Glomerular visceral epithelial cell (primary cell): Measurements from ENCODE around the gene KCNK6.

Experiments
- DNase-seq: peaks from one replicate; pipeline ENCODE4 v3.0.0-alpha.2; 2016; ENCODE audit errors: extremely low spot score

The KCNK6 gene

DNA sequence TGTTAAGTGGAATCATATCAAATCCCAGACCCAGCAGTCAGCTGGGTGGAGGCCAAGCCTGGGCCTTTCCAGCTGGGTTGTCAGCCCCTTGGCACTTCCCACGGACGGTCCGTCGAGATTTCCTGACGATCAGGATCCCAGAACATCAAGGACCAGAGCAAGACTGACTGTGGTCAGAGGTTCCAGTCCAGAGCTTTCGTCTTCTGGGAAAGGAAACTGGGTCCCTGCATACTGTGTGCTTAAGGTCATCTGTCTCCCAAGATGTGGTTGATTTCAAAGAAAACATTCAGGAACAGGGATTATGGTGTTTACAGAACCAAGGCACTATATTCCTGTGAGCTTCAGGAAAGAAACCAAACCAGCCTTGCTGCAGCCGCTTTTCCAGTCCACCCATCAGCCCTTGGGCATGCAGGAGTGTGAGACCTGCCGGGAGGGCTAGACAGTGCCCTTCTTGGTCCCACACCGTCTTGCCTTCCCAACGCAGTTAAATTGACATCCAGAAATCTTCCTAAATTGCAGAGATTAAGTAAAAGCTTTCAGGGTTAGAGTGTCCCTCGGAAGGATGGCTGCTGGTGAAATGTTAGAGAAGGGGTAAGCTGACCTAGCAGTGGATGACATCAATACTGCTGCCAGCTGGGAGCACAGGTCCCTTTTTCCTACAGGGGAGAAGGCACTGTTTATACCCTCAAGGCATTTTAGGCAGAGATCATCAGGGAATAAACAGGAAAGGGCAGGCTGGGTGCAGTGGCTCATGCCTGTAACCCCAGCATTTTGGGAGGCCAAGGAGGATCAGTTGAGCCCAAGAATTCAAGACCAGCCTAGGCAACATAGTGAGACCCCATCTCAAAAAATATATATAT is 20.6 kb upstream of the KCNK6 start:
- DNase-seq = peak; percentile 97

DNA sequence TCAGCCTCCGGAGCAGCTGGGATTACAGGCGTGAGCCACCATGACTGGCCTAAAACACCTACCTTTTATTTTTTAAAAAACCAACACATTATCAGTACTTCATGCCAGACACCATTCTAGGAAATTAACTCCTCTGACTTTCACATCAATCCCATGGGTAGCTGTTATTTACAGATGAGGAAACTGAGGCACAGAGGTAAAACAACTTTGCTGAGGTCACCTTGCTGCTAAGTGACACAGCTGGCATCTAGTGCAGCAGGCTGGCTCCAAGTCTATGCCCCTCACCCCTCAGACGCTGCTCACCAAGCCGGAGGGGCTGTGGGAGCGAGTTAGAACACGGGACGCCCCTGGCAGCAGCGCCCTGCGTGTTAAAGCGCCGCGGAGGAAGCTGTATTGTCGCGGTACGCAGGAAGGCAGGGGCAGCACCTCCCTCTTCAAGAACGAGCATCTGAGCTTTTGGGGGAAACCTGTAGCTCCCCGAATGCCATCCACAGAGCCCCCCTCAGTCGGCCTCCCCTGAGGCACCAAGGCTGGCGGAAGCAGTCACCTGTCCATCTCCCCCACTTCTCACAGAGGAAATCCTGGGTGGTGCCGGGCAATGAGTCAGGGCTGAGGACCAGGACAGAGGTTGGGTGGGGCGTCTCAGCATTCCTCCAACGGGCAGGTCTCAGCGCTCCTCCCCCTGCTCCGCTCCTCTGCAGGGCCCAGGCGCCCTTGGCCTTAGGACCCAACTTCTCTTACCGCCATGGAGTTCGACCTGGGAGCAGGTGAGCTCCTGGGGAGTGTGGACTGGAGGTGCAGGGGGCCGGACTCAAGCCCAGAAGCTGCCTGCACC is 15.9 kb upstream of the KCNK6 start, which contains the start of gene C19orf33:
Gene C19orf33, plus strand, starts transcription at position 735 of the 835 bp plus-strand sequence. Its CDS starts 11 bp downstream, at position 746.
- DNase-seq = peak; percentile 89

DNA sequence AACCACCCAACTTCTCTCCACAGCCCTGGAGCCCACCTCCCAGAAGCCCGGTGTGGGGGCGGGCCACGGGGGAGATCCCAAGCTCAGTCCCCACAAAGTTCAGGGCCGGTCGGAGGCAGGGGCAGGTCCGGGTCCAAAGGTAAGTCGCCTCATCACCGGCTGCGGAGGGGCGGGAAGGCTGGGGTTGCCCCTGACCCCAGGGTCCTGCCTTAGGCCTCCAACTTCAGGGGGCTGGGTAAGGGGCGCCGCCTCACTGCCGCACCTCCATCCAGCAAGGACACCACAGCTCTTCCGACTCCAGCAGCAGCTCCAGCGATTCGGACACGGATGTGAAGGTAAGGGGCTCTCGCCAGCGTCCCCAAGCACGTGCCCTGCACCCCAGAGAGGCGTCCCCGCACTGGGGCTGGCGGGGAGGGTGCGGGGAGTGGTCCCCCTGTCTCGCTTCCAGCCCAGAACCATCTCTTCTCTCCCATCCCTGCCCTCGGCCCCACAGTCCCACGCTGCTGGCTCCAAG is 15.2 kb upstream of the KCNK6 start:
- no peak for DNase-seq

DNA sequence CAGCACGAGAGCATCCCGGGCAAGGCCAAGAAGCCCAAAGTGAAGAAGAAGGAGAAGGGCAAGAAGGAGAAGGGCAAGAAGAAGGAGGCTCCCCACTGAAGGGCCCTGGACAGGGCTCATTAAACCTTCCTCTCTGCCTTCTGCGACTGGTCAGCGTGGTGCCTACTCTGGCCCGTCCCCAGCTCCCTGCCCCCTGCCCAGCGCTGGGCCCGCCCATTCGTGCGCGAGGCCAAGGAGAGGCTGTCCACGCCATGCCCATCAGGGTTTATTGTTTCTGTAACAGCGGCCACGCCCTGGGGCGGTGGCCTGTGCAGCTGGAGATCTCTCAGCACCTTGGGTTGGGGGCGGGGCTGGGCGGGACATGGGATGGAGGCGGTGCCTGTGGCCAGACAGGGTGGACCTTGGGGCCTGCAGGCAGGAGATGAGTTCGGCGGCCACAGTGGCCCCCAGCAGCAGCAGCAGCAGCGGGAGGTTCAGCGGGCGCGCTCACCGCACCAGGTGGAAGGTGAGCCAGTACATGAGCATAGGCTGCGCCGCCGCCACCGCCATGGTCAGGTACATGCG is 14.7 kb upstream of the KCNK6 start:
- peak; percentile 98 for DNase-seq

DNA sequence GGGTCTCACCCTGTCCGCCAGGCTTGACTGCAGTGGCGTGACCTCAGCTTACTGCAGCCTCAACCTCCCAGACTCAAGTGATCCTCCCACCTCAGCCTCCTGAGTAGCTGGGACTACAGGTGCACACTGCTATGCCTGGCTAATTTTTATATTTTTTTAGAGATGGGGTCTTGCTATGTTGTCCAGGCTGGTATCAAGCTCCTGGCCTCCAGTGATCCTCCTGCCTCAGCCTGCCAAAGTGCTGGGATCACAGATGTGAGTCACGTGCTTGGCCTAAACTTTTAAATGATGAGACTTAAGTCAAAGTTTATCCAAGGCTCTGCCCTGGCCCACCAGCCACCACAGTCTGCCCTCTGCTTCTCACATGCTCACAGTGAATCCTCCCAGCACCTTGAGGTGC is 13.4 kb upstream of the KCNK6 start:
- no peak for DNase-seq

DNA sequence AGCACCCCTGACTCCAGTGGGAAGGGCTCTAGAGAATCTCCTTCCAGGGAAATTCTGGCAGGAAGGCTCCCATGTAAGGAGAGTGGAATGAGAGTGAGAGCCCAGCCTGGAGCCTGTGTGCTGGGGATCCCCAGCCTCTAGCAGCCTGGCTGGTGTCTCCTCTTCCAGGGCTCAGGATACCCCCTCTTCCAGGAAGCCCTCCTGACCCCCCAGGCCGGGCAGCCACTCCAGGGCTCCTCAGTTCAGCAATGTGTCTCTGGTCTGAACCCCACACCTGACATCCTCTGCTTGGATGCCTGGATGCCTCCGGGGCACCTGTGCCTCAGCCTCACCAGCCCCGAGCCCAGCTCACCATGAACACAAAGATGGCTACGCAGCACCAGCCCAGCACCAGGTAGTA is 12.6 kb upstream of the KCNK6 start:
- DNase-seq = no peak

DNA sequence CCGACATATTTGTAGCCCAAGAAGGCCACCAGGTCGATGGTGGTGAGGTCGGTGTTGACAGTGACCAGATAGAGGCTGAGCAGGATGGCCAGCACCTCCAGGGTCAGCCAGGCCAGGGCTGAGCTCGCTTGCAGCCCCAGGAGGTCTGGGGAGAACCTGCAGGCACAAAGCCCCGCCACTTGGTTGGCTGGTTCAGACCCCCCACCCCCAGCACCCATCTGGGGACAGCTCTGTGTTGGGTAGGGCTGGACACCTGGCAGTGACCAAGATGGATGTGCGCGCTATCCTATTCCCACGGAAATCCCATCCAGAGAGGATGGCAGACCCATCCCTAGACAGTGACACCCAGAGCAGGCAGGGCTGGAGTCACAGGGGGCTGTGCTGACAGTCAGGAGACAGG is 12.0 kb upstream of the KCNK6 start:
- no peak for DNase-seq

DNA sequence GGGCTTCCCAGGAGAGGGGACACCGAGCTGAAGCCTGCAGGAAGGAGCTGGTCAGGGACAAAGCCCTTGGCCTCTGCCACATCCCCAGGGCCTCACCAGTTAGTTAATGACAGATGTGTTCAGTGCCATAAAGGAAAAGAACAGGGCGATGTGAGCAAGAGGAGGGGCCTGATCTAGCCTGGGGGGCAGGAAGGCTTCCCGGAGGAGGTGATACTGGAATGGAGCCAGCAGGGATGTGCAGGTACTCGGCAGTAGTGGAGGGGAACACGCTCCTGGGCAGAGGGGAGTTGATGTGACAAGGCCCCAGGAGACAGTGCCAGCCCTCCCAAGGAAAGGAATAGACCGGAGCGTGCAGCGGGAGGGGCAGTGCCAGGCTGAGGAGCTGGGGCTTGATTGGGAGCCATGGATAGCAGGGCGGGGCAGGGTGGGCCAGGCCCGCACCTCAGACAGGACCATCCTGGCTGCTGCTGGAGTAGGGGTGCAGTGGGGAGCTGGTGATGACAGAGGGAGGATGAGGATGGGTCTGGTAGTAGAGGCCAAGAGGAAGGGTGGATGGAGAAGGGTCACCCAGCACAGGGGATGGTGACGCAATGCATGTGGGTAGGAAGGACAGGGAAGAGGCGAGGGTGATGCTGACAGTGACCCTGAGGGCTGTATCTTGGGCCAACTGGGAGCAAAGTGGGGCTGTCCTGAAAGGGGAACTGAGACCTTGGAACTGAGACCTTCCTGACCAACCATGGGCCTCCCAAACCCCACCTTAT is 11.5 kb upstream of the KCNK6 start:
- no peak for DNase-seq

DNA sequence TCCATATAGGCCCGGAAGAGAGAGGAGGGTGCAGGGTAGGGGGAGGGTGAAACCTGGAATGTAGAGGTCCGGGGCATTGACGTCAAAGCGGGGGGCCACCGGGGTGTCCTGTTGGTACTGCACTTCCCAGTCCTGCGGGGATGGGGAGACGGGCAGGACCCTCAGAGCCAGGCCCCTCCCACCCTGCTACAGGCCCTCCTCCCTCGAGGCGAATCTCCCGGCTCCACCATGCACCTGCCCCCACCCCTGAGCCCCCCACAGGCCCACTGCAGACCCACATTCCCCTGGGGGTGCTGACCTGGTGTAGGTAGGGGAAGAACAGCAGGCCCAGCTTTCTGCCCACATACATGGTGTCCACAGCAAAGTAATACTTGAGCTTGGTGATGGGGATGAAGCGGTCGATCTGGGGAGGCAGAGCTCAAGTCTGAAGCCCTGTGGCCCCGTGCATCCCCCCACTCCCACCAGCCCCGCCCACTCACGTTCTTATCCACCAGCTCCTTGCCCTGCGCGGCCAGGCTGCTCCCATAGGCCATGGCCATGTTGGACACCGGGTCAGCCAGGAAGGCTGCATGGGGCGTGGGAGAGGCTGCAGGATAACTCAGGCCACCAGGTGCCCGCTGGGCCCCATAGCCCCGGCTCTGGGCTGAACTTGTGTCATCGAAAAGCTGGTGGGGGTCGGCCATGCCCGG is 10.6 kb upstream of the KCNK6 start:
- no peak for DNase-seq

DNA sequence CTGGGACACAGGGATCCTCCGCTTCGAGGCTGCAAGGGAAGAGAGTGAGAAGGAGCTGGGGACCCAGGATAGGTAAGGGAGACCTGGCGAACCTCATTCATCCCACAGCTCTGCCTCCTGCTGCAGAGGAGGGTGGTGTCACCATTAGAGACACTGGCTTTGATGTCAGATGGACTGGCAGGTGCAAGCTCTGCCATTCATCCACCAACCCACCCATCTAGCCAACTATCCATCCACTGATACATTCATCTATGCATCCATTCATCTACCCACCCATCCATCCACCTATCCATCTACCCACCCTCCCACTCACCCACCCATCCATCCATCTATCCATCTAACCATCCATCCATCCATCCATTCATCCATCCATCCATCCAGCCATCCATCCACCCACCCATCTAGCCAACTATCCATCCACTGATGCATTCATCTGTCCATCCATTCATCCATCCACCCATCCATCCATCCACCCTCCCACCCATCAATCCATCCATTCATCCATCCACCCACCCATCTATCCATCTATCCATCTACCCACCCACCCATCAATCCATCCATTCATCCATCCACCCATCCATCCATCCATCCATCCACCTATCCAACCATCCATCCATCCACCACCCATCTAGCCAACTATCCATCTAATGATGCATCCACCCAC is 9.9 kb upstream of the KCNK6 start:
- DNase-seq = no peak

DNA sequence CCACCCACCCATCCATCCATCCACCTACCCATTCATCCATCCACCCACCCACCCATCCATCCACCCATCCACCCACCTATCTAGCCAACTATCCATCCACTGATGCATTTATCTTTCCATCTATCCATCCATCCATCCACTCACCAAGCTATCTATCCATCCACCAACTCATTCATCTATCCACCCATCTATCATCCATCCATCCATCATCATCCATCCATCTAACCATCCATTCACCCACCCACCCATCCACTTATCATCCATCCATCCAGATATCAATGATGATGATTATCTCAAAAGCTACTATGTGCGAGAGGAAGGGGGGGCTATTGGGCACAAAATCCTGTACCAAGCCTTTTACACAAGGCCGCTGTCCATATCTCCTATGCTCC is 9.4 kb upstream of the KCNK6 start:
- DNase-seq = no peak

DNA sequence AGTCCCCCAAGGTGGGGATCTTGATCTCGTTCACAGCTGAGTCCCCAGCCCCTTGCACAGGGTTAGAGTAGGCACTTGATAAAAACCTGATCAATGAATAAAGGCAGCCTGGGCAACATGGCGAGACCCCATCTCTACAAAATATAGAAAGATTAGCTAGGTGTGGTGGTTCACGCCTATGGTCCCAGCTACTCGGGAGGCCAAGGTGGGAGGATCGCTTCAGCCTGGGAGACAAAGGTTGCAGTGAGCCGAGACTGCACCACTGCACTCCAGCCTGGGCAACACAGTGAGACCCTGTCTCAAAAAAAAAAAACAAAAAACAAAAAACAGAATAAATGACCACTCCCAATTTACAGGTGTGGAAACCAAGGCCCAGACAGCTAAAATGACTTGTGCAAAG is 8.7 kb upstream of the KCNK6 start:
- DNase-seq = no peak

DNA sequence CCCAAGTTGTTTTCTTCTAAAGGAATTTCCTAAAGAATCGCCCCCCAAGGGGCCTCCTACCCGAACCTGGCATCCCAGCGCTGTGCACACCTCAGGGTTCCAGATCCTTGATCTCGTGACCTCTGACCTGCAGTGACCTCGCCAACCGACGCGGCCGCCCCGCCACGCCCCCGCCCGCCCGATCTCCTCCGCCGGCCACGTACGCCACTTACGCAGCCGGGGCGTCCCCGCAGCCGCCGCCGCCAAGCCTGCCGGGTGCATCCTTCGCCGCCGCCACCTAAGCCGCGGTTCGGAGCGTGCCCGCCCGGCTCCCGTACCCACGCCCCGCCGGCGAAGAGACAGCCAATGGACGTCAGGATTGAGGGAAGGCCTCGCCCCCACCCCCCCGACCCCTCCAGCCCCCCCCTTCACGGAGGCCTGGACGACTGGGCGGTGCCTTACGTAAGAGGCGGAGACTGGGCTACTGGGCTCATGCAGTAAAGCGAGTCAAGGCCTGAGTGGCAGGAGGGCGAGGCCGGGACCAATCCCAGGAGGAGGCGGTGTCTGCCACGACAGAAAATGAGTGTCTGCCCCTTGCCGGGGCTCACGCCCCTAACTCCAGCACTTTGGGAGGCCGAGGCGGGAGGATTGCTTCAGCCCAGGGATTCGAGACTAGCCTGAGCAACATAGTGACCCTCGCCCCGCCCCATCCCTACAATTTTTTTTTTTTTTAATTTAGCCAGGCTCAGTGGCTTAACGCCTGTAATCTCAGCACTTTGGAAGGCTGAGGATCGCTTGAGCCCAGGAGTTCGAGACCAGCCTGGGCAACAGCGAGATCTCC is 3.8 kb upstream of the KCNK6 start, which contains the start of gene YIF1B:
Gene YIF1B, minus strand, starts transcription at position 291 of the 820 bp plus-strand sequence. Its CDS starts 30 bp downstream, at position 261.
- peak; percentile 98 for DNase-seq

DNA sequence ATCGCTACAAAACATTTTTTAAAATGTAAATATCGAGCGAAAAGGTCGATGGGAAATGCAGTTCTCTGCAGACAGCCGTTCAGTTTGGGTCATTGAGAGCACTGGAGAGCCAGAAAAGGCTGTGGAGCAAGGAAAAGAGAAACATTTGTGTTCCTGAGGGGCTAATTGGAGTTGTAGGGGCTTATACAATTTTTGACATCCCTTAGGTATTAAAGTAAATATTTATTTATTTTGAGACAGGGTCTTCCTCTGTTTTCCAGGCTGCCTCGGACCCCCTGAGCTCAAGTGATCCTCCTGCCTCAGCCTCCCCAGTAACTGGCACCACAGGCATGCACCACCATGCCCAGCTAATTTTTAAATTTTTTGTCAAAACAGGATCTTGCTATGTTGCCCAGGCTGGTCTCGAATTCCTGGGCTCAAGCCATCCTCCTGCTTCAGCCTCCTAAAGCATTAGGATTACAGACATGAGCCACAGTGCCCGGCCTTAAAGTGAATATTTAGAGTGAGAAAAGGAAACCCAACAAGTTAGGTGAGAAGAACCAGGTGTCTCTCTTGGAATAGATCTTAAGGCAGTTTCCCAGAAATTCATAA is 3.1 kb upstream of the KCNK6 start:
- DNase-seq = no peak

DNA sequence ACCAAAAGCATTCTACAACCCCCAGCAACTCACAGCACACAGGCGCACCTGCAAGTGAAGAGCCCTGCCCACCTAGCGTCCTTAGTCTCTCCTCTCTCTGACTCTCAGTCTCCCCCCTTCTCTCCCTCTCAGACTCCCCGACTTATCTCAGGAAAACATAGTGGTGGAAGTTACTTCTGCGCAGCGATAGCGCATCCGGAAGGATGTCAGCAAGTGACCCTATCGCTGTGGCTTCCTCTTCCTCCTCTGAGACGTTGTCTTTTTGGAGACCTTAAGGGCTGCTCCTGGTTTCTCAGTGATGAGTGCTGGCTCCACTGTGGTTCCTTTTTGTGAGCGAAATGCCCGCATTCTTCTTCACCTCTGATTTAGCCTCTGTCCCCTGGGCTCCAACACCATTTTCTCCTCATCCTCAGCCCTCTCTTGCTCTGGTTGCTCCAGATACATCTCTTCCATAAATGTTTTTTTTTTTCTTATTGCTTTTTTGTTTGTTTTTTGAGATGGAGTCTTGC is 2.5 kb upstream of the KCNK6 start:
- no peak for DNase-seq

DNA sequence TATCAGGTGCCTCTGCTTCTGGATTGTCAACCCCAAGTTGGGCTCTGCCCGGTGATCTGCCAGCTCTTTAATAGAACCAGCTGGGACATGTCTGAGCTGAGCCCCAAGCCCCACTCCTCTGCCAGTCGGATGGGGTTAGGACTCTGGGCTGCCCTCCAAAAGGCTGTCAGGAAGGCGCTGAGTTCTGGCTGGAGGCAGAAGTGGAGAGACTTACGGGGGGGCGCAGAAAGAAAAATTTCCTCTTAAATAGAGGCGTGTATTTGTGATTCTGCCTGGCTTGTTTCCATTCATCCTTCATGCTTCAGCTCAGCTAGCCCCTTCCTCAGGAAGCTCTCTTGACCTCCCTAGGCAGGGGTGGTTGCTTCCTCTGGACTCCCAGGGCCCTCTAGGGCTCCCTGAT is 985 bp upstream of the KCNK6 start:
- no peak for DNase-seq

DNA sequence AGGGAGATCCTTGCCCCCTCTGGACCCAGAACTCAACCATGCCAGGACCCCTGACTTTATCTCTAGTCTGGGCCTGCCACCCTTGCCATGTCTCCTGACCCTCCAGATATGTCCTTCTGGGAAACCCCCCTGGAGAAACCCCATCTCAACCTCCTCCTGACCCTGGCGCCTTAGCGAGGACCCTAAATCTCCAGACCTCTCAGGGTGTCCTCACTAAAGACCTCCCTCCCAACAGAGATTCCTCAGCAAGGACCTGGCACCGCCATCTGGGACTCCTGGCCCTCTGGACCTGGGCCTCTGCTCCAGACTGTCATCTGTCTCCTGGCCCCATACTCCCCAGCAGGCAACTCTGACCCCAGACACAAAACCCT is 1.3 kb downstream of the KCNK6 start:
- DNase-seq = no peak

DNA sequence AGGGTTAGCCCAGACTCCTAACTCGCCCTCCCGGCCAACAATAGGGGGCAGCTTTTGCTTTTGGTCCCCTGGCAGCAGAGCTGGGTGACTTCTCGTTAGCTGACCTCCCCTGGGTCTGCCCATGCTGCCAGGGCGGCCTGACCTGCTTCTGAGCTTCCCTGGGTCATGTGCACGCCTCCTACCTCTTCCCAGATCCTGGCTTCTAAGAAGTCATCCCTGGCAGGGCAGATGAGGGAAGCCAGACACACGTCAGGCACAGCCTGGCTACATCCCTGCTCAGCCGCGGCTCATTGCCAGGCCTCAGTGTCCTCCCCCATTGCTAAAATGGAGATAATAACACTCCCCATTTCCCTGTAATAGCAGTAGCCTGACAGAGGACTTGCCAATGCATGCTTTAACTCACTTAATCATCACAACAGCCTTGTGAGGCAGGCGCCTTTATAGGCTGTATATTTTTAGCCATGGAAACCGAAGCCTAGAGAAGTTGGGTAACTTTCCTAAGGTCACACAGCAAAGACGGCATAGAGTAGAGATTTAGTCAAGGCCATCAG is 2.1 kb downstream of the KCNK6 start:
- no peak for DNase-seq

DNA sequence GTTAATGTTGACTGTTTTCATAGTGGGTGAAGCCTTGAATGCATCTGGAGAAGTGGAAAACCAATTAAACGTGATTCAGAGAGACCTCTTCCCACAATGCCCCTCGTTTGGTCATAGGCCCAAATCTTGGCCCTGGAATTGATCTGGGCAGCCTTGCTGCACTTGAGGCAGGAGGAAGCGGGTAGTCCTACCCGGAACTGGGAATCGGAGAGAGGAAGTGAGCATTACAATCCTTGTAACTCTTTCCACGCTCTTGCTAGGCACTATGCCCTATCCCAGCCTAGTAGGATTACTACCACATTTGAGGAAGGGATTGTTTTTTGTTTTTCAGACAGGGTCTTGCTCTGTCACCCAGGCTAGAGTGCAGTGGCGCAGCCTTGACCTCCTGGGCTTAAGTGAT is 3.6 kb downstream of the KCNK6 start:
- DNase-seq = no peak
